Measurements from ENCODE around the gene STAC2.
A peak's percentile ranks its signal among the peaks of the same experiment; 100 is the strongest.
"Not testable (repeated sequence)": the region's sequence is repeated elsewhere in the genome, so short reads cannot be mapped to it uniquely, and the experiment has no call there.

STAC2 gene

DNA sequence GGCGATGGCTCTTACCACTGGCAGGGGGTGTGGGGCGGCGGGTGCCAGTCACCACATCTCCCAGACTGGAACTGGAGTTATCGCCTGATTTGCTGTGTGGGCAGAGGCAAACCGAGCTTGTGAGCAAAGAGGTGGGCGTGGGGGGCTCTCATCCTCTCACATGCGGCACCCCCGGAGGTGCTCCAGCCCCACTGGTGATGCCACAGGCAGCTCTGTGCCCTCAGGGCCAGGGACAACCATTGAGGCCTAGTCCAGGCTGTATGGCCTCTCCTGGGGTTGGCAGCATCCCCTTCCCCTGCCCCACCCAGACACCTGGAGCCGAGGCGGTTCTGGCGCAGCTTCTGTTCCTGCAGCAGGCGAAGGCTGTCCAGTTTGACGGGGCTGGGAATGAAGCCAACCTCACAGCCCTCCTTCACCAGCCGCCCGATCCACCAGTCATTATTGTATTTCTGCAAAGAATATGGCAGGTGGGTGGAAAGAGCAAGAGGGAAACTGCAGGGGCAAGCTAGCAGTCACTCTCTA is 39.2 kb downstream of the STAC2 start:
- no peak for DNase-seq (ENCODE audit: low read depth)

- DNase-seq (ENCODE audit: low read depth): no peak
These were observed 42.0 kb downstream of the STAC2 start for GRCh38 chr17:39183720-39184119.

- no peak for DNase-seq (ENCODE audit: low read depth)
These were observed 42.7 kb downstream of the STAC2 start for GRCh38 chr17:39183045-39183444.

DNA sequence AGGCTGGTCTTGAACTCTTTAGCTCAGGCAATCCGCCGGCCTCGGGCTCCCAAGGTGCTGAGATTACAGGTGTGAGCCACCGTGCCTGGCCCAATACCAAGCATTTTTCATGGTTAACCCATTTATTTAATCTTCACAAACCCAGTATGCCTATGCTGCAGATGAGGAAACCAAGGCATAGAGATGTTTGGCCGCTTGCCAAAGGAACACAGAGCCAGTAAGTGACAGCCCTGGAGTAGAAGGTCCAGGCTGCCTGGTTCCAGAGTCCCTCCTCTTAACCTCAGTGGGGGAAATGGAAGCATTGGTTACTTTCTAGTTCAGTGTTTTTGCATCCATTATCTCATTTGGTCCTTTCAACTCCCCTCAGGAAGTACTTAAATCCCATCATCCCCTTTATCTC is 44.4 kb downstream of the STAC2 start:
- DNase-seq (ENCODE audit: low read depth): no peak

DNA sequence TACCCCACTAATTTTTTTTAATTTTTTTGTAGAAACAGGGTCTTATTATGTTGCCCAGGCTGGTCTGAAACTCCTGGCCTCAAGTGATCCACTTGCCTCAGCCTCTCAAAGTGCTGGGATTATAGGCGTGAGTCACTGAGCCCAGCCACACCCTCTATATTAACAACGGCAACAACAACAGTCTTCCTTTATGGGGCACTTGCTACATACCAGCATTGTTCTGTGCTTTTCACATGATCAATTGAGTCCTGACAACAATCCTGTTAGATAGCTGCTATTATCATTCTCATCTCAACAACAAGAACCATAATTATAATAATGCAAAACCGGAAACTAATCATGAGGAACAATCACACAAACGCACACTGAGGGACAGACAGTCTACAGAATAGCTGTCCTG is 47.2 kb downstream of the STAC2 start:
- DNase-seq (ENCODE audit: low read depth): no peak

DNA sequence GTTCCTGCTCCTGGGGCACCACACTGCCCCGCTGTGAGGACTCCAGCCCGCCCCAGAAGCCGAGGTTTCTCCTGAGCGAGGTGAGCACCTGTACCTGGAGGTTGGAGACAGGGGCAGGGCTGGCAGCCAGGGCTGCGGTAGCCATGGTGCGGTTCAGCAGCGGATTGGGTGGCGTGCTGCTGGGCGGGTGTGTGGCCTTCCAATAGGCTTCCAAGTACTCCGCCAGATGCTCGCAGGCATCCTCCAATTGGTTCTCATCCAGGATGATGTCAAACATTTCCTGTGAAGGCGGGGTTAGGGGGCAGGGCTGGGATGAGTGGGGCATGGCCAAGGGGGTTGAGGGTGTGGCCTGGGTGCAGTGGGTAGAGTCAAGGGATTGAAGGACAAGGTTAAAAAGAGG is 48.5 kb downstream of the STAC2 start:
- DNase-seq (ENCODE audit: low read depth): no peak

DNA sequence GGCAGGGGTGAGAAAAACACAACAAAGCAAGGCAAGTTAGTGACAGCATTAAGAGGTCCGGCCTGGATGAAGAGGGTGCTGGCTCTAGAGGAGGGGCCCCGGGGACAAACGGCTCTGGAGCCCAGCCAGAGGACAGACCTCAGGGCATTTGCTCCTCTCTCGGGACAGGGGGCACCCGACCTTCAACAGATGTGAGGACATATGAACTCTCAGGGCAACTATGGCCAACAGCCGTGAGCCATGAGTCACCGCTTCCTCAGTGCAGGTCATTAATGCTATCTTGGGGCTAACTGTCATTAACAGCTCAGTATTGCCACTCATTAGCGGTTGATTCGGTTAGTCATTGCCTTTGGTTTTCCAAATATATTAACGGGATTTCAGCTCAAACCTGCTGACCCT is 50.1 kb downstream of the STAC2 start:
- no peak for DNase-seq (ENCODE audit: low read depth)

- DNase-seq (ENCODE audit: low read depth): peak; percentile 36
These were observed 50.6 kb downstream of the STAC2 start for GRCh38 chr17:39174920-39175694.

DNA sequence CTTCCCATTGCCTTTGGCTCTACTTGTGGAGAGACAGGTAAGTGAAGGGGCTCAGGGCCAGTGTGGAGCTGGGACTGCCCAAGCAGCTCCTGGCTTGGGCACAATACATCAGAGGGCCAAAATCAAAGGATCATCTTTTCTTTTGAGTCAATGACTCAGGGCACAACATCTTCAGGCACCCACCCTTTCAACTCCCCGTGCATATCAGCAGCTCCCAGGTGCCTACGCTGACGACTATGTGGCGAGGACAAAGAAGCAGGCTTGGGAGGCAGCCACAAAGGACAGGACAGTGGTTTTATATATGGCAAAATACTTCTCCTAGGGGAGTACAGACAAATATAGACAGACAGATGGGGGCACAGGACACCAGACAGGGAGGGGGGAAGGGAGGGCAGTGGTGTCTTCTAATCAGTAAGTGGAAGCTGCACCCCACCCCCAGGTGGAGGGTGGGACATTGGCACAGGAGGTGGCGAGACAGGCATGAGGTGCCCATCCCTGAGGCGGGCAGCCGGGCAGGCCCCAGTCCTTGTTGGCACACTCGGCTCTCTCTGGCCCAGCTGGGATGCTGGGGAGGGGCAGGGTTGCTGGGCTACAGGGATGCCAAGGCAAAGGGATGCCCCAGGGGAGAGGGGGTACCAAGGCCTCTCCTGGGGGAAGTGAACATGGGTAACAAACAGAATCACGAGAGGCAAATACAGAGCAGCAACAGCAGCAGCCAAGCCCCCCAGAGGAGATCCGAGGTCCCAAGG is 52.0 kb downstream of the STAC2 start:
- no peak for DNase-seq (ENCODE audit: low read depth)

DNA sequence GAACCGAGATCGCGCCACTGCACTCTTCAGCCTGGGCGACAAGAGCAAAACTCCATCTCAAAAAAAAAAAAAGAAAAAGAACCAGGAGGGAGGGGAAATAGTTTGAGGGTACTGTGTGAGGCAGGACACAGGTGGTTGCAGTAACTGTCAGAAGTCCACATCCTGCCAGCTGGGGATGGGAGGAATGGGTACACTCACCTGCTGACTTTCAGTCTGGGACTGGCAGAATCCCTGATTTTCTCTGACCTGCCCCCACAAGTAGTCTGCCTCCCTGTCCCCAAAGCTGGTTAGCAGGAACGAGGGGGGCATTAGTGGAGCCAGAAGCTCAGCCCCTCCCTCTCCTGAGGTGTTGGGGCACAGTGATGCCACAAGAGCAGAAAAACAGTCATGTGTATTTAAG is 52.7 kb downstream of the STAC2 start:
- DNase-seq (ENCODE audit: low read depth): no peak

- DNase-seq (ENCODE audit: low read depth): no peak
These were observed 53.8 kb downstream of the STAC2 start for GRCh38 chr17:39171933-39172332.

- DNase-seq (ENCODE audit: low read depth): no peak
These were observed 55.2 kb downstream of the STAC2 start for GRCh38 chr17:39170558-39170957.

GRCh38 chr17:39170109-39170508 is 55.6 kb downstream of the STAC2 start:
- DNase-seq (ENCODE audit: low read depth): no peak

DNA sequence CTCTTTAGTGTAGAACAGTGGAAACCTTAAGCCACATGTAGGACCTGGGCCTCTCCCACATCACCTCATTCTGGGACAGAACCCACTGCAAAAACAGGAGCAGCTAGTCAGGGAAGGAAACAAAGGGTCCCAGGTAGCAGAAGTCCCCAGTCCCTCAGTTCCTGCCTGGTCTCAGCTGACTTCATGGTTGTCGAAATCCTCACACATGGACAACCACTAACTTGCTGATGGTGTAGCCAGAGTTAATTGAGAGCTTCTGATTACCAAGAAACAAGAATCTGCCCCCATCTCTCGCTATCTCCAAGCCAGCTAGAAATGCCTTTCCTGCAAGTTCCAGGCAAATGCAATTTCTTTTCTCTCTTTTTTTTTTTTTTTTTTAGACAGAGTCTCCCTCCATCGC is 56.2 kb downstream of the STAC2 start:
- DNase-seq (ENCODE audit: low read depth): no peak

GRCh38 chr17:39169101-39169500 is 56.6 kb downstream of the STAC2 start:
- no peak for DNase-seq (ENCODE audit: low read depth)

- not testable (repeated sequence) for DNase-seq (ENCODE audit: low read depth)
These were observed 57.2 kb downstream of the STAC2 start for GRCh38 chr17:39168503-39168902.

GRCh38 chr17:39167476-39167875 is 58.3 kb downstream of the STAC2 start:
- no peak for DNase-seq (ENCODE audit: low read depth)

GRCh38 chr17:39166437-39167335 is 59.1 kb downstream of the STAC2 start:
- no peak for DNase-seq (ENCODE audit: low read depth)

GRCh38 chr17:39165841-39166349 is 59.9 kb downstream of the STAC2 start, which contains the start of gene ARL5C:
TSS of gene ARL5C (minus strand) at chr17:39166161. CDS start at chr17:39165760, 401 bp downstream.
- no peak for DNase-seq (ENCODE audit: low read depth)

- DNase-seq (ENCODE audit: low read depth): no peak
These were observed 60.4 kb downstream of the STAC2 start for GRCh38 chr17:39165178-39165840.

DNA sequence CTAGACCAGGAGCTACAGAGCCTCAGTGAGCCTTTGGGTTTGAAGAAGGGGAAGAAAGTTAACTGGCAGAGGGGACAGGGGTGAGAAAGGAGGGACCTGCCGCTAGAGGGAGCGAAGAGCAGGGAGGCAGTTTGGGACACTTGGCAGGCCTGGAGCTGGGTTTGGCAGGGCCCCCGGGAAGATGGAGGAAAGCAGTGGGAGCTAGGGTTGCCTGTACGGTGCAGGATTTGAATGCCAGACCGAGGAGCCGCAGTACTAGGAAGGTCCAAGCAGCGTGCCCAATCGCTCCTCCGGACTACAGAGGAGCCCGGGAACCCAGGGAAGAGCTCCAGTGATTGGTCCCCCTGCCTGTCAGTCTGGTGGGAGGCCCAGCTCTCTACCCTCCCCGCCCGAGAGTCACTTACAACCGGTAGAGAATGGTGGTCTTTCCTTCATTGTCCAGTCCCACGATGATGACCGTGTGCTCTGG is 61.0 kb downstream of the STAC2 start:
- peak; percentile 37 for DNase-seq (ENCODE audit: low read depth)

Measured in T-helper 22 cell (primary cell).